Lower leg skin (tissue), 3 donors: Measurements from ENCODE around the gene LNPEP.

Experiments used
- POLR2A ChIP-seq, 2 donors: fragments of 450-650 bp; IDR thresholded peaks; one replicate each; pipeline ENCODE4 v1.6.1; 2016 to 2017; ENCODE audit warnings: antibody characterized with exemption in 2 of 2, mild to moderate bottlenecking in 1 of 2, moderate library complexity in 1 of 2
- TF ChIP-seq, protein P1 (sequence below), 3 donors: fragments of 450-650 bp; IDR thresholded peaks; one replicate each; pipeline ENCODE4 v1.5.1; 2016; ENCODE audit warnings: antibody characterized with exemption in 3 of 3, mild to moderate bottlenecking in 3 of 3, moderate library complexity in 2 of 3

DNA sequence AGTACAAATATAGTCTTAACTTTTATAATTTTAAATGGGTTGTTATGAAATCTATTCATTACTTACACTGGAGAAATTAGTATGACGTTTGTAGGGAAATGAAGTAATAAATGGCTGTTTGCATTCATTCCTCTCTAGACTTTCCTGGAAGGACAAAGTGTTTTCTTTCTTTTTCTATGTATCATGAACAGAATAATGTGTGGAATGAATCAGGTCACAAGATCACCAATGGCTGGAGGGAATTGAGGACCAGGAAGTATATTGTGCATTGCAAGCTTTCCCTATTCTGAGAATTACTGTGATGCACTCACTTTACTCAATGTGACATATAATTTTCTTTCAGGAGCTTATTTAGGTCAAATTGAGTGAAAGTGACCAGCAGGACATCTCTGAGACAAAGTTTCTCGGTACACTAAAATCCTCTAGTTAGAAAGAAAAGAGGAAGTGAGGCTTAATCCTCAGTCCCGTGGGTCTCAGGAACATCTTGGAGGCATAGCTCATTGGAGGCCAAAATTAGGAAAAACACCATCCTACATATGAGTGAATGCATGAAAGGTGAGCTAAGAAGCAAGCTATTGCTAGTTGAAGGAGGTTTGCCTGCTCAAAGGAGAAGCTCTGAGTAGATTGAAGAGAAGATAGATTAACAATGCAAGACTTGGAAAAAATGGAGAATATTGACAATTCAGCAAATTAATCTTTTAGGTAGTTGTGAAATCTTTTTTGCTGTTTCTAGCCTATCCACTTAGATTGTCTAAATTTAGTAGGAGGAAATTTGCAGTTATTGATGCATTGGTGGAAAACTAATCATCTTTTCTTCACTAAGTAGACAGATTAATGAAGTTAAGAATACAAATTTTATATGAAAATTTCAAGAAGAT is 31.6 kb upstream of the LNPEP start:
- no peak for TF ChIP-seq POLR2A (IDR thresholded peaks at IDR 0.05)
- TF ChIP-seq, protein P1, sequence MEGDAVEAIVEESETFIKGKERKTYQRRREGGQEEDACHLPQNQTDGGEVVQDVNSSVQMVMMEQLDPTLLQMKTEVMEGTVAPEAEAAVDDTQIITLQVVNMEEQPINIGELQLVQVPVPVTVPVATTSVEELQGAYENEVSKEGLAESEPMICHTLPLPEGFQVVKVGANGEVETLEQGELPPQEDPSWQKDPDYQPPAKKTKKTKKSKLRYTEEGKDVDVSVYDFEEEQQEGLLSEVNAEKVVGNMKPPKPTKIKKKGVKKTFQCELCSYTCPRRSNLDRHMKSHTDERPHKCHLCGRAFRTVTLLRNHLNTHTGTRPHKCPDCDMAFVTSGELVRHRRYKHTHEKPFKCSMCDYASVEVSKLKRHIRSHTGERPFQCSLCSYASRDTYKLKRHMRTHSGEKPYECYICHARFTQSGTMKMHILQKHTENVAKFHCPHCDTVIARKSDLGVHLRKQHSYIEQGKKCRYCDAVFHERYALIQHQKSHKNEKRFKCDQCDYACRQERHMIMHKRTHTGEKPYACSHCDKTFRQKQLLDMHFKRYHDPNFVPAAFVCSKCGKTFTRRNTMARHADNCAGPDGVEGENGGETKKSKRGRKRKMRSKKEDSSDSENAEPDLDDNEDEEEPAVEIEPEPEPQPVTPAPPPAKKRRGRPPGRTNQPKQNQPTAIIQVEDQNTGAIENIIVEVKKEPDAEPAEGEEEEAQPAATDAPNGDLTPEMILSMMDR (IDR thresholded peaks at IDR 0.05) = no peak
